SK-N-SH (cell line): Measurements from ENCODE around the gene HSPG2. TPM values are rescaled to one million over a fixed set of nuclear protein-coding genes. Genes with fewer than 3 reads are reported as not detected.
A peak's percentile ranks its signal among the peaks of the same experiment; 100 is the strongest.

ENCODE experiments used
- CTCF ChIA-PET: fragments of 300-600, 350-600 bp; formaldehyde crosslinking; extraction: SDS; loops from one replicate; lab custom pipeline; 2021; lab: Yijun Ruan, JAX
- POLR2A ChIA-PET: fragments of 350-600 bp; sonication (Branson Sonifier 250); formaldehyde crosslinking; extraction: SDS; loops from one replicate; lab custom pipeline; 2020; ENCODE audit warnings: antibody characterized with exemption, inconsistent platforms; lab: Yijun Ruan, JAX
- DNase-seq: peaks from one replicate; pipeline ENCODE4 v3.0.0; 2012
- H2AFZ ChIP-seq: fragments of 200-600 bp; sonication (generic); 2 replicates; pipeline ENCODE4 v1.8.1; 2016; ENCODE audit warnings: antibody characterized with exemption, mild to moderate bottlenecking, low read depth
- H3F3A ChIP-seq: fragments of 200-600 bp; sonication (generic); replicated peaks from 2 replicates; pipeline ENCODE3; 2016; ENCODE audit warnings: antibody characterized with exemption, mild to moderate bottlenecking; ENCODE audit not compliant: insufficient read depth
- H3K27ac ChIP-seq, 2 experiments: fragments of 200-500 bp in 1 of 2; fragments of 200-600 bp in 1 of 2; sonication (Bioruptor generic) in 1 of 2; sonication (generic), shearing (Covaris generic) in 1 of 2; 2 replicates each; pipeline versions ENCODE4 v1.5.1 to v1.6.1; 2014 to 2016; ENCODE audit warnings: low read depth in 2 of 2, inconsistent platforms in 1 of 2, low read length in 1 of 2, mild to moderate bottlenecking in 1 of 2, mixed read lengths in 1 of 2
- H3K27me3 ChIP-seq: fragments of 200-600 bp; sonication (generic), shearing (Covaris generic); 2 replicates; pipeline ENCODE4 v1.6.1; 2016; ENCODE audit warnings: mixed run types; ENCODE audit not compliant: insufficient read depth
- H3K36me3 ChIP-seq, 2 experiments: fragments of 200-500 bp in 1 of 2; fragments of 200-600 bp in 1 of 2; sonication (Bioruptor generic) in 1 of 2; sonication (generic) in 1 of 2; replicated peaks in 1 of 2; 2 replicates each; pipeline versions ENCODE3 to v1.5.1; 2014 to 2016; ENCODE audit warnings: low read length in 1 of 2, mild to moderate bottlenecking in 1 of 2; ENCODE audit not compliant: insufficient read depth in 2 of 2, control insufficient read depth in 1 of 2
- H3K4me1 ChIP-seq, 2 experiments: fragments of 200-500 bp in 1 of 2; fragments of 200-600 bp in 1 of 2; sonication (Bioruptor generic) in 1 of 2; sonication (generic), shearing (Covaris generic) in 1 of 2; 2 replicates each; pipeline versions ENCODE4 v1.5.1 to v1.6.1; 2014 to 2016; ENCODE audit warnings: low read depth in 1 of 2, low read length in 1 of 2, mixed run types in 1 of 2; ENCODE audit not compliant: insufficient read depth in 2 of 2, control insufficient read depth in 1 of 2
- H3K4me2 ChIP-seq: fragments of 200-600 bp; sonication (generic), shearing (Covaris generic); 2 replicates; pipeline ENCODE4 v1.6.1; 2017; ENCODE audit warnings: mixed run types
- H3K4me3 ChIP-seq, 2 experiments: fragments of 200-500 bp in 1 of 2; fragments of 200-600 bp in 1 of 2; sonication (Bioruptor generic) in 1 of 2; sonication (generic), shearing (Covaris generic) in 1 of 2; 2 replicates each; pipeline versions ENCODE4 v1.5.1 to v1.8.1; 2014 to 2016; ENCODE audit warnings: low read depth in 2 of 2, inconsistent platforms in 1 of 2, low read length in 1 of 2, mild to moderate bottlenecking in 1 of 2, mixed read lengths in 1 of 2, moderate library complexity in 1 of 2
- H3K79me2 ChIP-seq: fragments of 200-600 bp; sonication (generic); 2 replicates; pipeline ENCODE4 v1.8.1; 2017; ENCODE audit warnings: mild to moderate bottlenecking; ENCODE audit not compliant: insufficient read depth
- H3K9ac ChIP-seq: fragments of 200-600 bp; sonication (generic); 2 replicates; pipeline ENCODE4 v1.6.1; 2017; ENCODE audit warnings: mixed run types
- H3K9me2 ChIP-seq: fragments of 200-600 bp; sonication (generic); 2 replicates; pipeline ENCODE4 v1.6.1; 2017; ENCODE audit warnings: mixed run types
- H3K9me3 ChIP-seq: fragments of 200-600 bp; sonication (generic); 2 replicates; pipeline ENCODE4 v1.6.1; 2017; ENCODE audit warnings: mixed run types, mild to moderate bottlenecking, moderate library complexity
- H4K20me1 ChIP-seq: fragments of 200-600 bp; sonication (generic); 2 replicates; pipeline ENCODE4 v1.6.1; 2017; ENCODE audit warnings: mild to moderate bottlenecking, mixed run types; ENCODE audit not compliant: insufficient read depth
- EP300 ChIP-seq, 2 experiments: IDR thresholded peaks; 2 replicates each; pipeline versions ENCODE4 v1.4.0 to v1.6.1; 2012; ENCODE audit warnings: borderline replicate concordance in 1 of 2, low read depth in 1 of 2, low read length in 1 of 2
- FOXJ3 ChIP-seq: sonication (generic); formaldehyde crosslinking; IDR thresholded peaks from 2 replicates; pipeline ENCODE4 v1.5.1; 2020; ENCODE audit warnings: mild to moderate bottlenecking, missing genetic modification reagents
- FOXM1 ChIP-seq: IDR thresholded peaks from 2 replicates; pipeline ENCODE4 v1.4.0; 2012; ENCODE audit warnings: low read depth, mild to moderate bottlenecking
- GATA2 ChIP-seq: sonication (generic); formaldehyde crosslinking; IDR thresholded peaks from 2 replicates; pipeline ENCODE4 v1.5.0; 2020; ENCODE audit warnings: mild to moderate bottlenecking, missing genetic modification reagents
- MXI1 ChIP-seq: IDR thresholded peaks from 2 replicates; pipeline ENCODE4 v1.6.1; 2012; ENCODE audit warnings: mild to moderate bottlenecking, low read depth, low read length, improper control_type of control experiment
- NFIC ChIP-seq: IDR thresholded peaks from 2 replicates; pipeline ENCODE4 v1.4.0; 2012; ENCODE audit warnings: borderline replicate concordance
- NRF1 ChIP-seq: IDR thresholded peaks from 2 replicates; pipeline ENCODE4 v1.6.1; 2012; ENCODE audit warnings: low read depth, mild to moderate bottlenecking, low read length
- RAD21 ChIP-seq: IDR thresholded peaks from 2 replicates; pipeline ENCODE4 v1.6.1; 2012; ENCODE audit warnings: mild to moderate bottlenecking, low read length
- RCOR1 ChIP-seq: fragments of 150-350 bp; IDR thresholded peaks from 2 replicates; pipeline ENCODE4 v1.6.1; 2017; ENCODE audit warnings: antibody characterized with exemption, low read length
- REST ChIP-seq: IDR thresholded peaks from 2 replicates; pipeline ENCODE4 v1.6.1; 2012; ENCODE audit warnings: mild to moderate bottlenecking, low read depth, low read length, moderate library complexity
- RXRA ChIP-seq: IDR thresholded peaks from 2 replicates; pipeline ENCODE4 v1.4.0; 2012; ENCODE audit warnings: low read depth, mild to moderate bottlenecking, borderline replicate concordance
- SMC3 ChIP-seq: IDR thresholded peaks from 2 replicates; pipeline ENCODE4 v1.6.1; 2012; ENCODE audit warnings: low read depth, low read length, improper control_type of control experiment
- TAF1 ChIP-seq: IDR thresholded peaks from 2 replicates; pipeline ENCODE4 v1.6.1; 2012; ENCODE audit warnings: low read depth, mild to moderate bottlenecking, low read length, moderate library complexity, borderline replicate concordance
- TCF12 ChIP-seq: IDR thresholded peaks from 2 replicates; pipeline ENCODE4 v1.4.0; 2012
- USF1 ChIP-seq: IDR thresholded peaks from 2 replicates; pipeline ENCODE4 v1.4.0; 2012; ENCODE audit warnings: low read depth, borderline replicate concordance
- YY1 ChIP-seq: IDR thresholded peaks from 2 replicates; pipeline ENCODE4 v1.4.0; 2012; ENCODE audit warnings: low read depth, mild to moderate bottlenecking
- ZBTB33 ChIP-seq: IDR thresholded peaks from 2 replicates; pipeline ENCODE4 v1.4.0; 2012; ENCODE audit warnings: low read depth, borderline replicate concordance
- WGBS: methylation state at CpG from one replicate; pipeline ENCODE4 v1.1.6; 2017; ENCODE audit warnings: low lambda C conversion rate; 5-methylcytosine and 5-hydroxymethylcytosine counted together
- polyA plus RNA-seq, 3 experiments: library from polyadenylated mRNA; depleted of rRNA; stranded (reverse); fragments of >200 nt; gene quantifications; 2 replicates each; pipeline ENCODE4 v1.2.3, GENCODE V29; 2012
- TF ChIP-seq, protein P1 (sequence below): IDR thresholded peaks from 2 replicates; pipeline ENCODE4 v1.4.0; 2012; ENCODE audit warnings: low read depth
- TF ChIP-seq, protein P2 (sequence below): fragments of 150-350 bp; IDR thresholded peaks from 2 replicates; pipeline ENCODE4 v1.6.1; 2016; ENCODE audit warnings: mild to moderate bottlenecking, low read depth, low read length
- TF ChIP-seq, protein P3 (sequence below): IDR thresholded peaks from 2 replicates; pipeline ENCODE4; 2012

HSPG2 gene
- polyA plus RNA-seq, 1 of the 3 experiments (the other 2 are of a cell fraction): 28.9 TPM

GRCh38 chr1:21961337-21961736, 24.2 kb upstream of the HSPG2 start (continued):
- TF ChIP-seq MXI1 (no peak), TAF1 (no peak), NFIC (no peak), RXRA (no peak), FOXJ3 (CRISPR knock-in tag) (peak; percentile 73; the same call in 1 of the 2 replicates), ZBTB33 (no peak), EP300 (IDR thresholded peaks at IDR 0.05; ENCODE audit: borderline replicate concordance in 1 of 2, low read depth in 1 of 2, low read length in 1 of 2) (peak in 1 of 2 experiments; percentile 77; a peak in 1 of 4 replicates), YY1 (no peak), GATA2 (CRISPR knock-in tag) (peak; percentile 46), FOXM1 (no peak), REST (no peak), SMC3 (no peak), RAD21 (peak; percentile 4; the same call in 1 of the 2 replicates)
- TF ChIP-seq, protein P1, sequence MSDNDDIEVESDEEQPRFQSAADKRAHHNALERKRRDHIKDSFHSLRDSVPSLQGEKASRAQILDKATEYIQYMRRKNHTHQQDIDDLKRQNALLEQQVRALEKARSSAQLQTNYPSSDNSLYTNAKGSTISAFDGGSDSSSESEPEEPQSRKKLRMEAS: no peak

- Histone ChIP-seq H3K79me2 (no peaks in the 10 kb centered on the region), H3F3A (no peaks in the 10 kb centered on the region), H3K9me3 (no peaks in the 10 kb centered on the region), H3K4me3 (no peak overlapping the region), H3K27ac (no peak overlapping the region), H3K27me3 (no peaks in the 10 kb centered on the region), H3K4me1 (peaks cover 15 to 21% of the 10 kb centered on the region in 2 experiments; a peak in 3 of 4 replicates), H3K4me2 (0 out of 2 replicates have a peak overlapping the region, but pooled peaks have one; percentile 39), H2AFZ (no peak overlapping the region), H3K36me3 (no peaks in the 10 kb centered on the region), H3K9me2 (no peaks in the 10 kb centered on the region), H3K9ac (no peak overlapping the region), H4K20me1 (no peaks in the 10 kb centered on the region)
- CTCF ChIA-PET: interaction anchor here (0.9 to 1.9 kb wide), 3 partner anchors 17 to 460 kb away, joined by 3 to 6 read pairs (median 3); no protein-coding TSS in a partner anchor
- POLR2A ChIA-PET: no interaction called here
- WGBS: 72% methylated on average over 13 of the region's 18 CpGs
- DNase-seq: peak; percentile 61
- TF ChIP-seq, protein P1: peak; percentile 86
- TF ChIP-seq, protein P2, sequence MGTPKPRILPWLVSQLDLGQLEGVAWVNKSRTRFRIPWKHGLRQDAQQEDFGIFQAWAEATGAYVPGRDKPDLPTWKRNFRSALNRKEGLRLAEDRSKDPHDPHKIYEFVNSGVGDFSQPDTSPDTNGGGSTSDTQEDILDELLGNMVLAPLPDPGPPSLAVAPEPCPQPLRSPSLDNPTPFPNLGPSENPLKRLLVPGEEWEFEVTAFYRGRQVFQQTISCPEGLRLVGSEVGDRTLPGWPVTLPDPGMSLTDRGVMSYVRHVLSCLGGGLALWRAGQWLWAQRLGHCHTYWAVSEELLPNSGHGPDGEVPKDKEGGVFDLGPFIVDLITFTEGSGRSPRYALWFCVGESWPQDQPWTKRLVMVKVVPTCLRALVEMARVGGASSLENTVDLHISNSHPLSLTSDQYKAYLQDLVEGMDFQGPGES: no peak
- TF ChIP-seq RCOR1: no peak
- TF ChIP-seq, protein P3, sequence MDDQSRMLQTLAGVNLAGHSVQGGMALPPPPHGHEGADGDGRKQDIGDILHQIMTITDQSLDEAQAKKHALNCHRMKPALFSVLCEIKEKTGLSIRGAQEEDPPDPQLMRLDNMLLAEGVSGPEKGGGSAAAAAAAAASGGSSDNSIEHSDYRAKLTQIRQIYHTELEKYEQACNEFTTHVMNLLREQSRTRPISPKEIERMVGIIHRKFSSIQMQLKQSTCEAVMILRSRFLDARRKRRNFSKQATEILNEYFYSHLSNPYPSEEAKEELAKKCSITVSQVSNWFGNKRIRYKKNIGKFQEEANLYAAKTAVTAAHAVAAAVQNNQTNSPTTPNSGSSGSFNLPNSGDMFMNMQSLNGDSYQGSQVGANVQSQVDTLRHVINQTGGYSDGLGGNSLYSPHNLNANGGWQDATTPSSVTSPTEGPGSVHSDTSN: peak; percentile 36; the same call in 1 of the 2 replicates
- TF ChIP-seq NFIC: peak; percentile 93
- peak; percentile 73 for TF ChIP-seq TCF12
- no peak for TF ChIP-seq USF1
- TF ChIP-seq EP300 (IDR thresholded peaks at IDR 0.05; ENCODE audit: borderline replicate concordance in 1 of 2, low read depth in 1 of 2, low read length in 1 of 2): 0 out of 4 replicates have a peak, but pooled peaks of 1 of the 2 experiments have one; percentile 38
- no peak for TF ChIP-seq NRF1
Measured at GRCh38 chr1:21956720-21957552, 19.8 kb upstream of the HSPG2 start.
